Measurements from ENCODE around the gene HSD17B13.

Gene HSD17B13

GRCh38 chr4:87260477-87260876 is 62.2 kb downstream of the HSD17B13 start:
- DNase-seq, result no peak

- DNase-seq, result no peak
These were observed 64.0 kb downstream of the HSD17B13 start for GRCh38 chr4:87258677-87259076.

- no peak for DNase-seq
These were observed 65.2 kb downstream of the HSD17B13 start for GRCh38 chr4:87257523-87257922.

GRCh38 chr4:87255755-87256154 is 66.9 kb downstream of the HSD17B13 start:
- no peak for DNase-seq
